Measurements from ENCODE around the gene FRMPD2.
A peak's percentile ranks its signal among the peaks of the same experiment; 100 is the strongest.
"Not testable (repeated sequence)": the region's sequence is repeated elsewhere in the genome, so short reads cannot be mapped to it uniquely, and the experiment has no call there.

The FRMPD2 gene

DNA sequence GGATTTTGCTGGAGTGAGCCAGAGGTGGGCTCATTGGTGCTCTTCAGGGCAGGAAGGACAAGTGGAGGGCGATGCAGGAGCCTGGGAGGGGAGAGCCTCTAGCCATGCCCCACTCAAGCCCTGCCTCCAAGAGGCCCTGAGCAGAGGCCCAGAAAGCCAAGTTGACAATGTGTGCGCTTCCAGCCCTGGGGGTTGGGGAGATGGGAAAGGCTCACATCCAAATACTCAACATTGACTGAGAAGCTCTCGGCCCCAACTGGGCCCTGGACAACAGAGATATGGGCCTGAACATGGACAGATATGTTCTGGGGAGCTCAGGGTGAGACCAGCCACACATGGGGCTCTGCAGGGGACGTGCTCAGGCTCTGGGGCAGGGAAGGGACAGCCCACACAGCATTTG, 39.0 kb downstream of the FRMPD2 start:
- no peak for DNase-seq (ENCODE audit: low read depth in 2 of 3, low spot score in 1 of 3)

DNA sequence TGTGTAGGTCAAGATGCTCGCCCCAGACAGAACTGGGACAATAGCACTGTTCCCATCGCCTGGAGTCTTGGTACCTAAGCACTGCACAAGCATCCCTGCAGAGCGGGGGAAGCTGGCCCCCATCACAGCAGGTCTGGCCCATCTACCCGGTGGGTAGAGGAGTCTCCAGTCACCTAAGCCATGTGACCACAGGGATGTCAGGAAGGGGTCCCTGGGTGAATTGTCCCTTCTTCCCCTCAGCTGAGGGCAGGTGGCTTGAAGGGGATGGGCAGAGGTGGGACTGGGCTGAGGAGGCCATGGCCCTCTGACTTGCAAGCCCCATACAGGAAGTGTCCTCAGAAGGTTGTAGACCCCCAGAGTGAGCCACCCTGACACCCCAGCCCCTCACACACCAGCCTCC, 39.7 kb downstream of the FRMPD2 start:
- DNase-seq (ENCODE audit: low read depth in 2 of 3, low spot score in 1 of 3): no peak

DNA sequence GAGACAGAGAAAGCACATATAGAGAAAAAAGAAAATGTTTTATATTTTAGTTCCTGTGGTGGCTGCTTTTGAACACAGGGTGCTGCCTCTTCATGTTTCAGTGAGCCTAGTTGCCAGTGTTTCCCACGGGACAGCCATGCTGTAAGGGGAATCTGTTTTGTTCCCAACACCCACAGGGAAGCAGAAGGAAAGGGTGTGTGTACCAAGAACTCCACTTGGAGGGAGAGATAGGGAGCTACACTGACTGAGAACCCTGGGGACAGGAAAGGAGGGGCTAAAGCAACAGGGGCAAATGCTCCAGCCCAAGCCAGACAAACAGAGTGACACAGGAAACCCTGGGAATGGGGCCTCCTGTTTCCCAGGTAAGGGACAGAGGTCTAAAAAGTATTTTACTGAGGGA, 40.2 kb downstream of the FRMPD2 start:
- no peak for DNase-seq (ENCODE audit: low read depth in 2 of 3, low spot score in 1 of 3)

DNA sequence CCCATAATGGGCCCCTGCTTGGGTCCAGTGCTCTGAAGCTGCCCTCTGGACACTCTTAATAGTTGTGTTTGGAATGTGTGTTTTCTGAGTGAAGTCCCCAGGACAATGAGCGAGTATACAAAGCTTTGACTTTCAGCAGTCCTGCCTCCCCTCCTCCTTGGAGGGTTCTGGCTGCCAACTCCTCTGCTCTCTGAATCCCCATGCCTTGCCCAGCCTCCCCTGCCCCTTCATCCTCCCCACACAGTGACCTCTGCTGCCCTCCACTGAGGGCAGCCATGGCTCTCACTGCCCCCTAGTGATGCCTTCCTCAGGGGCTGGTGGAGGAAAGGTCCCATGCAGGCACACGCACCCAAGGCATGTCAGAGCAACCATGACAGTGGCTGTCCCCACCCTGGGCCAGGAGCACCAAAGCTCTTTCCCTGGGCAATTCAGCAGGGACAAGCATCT, 40.9 kb downstream of the FRMPD2 start:
- no peak for DNase-seq (ENCODE audit: low read depth in 2 of 3, low spot score in 1 of 3)

DNA sequence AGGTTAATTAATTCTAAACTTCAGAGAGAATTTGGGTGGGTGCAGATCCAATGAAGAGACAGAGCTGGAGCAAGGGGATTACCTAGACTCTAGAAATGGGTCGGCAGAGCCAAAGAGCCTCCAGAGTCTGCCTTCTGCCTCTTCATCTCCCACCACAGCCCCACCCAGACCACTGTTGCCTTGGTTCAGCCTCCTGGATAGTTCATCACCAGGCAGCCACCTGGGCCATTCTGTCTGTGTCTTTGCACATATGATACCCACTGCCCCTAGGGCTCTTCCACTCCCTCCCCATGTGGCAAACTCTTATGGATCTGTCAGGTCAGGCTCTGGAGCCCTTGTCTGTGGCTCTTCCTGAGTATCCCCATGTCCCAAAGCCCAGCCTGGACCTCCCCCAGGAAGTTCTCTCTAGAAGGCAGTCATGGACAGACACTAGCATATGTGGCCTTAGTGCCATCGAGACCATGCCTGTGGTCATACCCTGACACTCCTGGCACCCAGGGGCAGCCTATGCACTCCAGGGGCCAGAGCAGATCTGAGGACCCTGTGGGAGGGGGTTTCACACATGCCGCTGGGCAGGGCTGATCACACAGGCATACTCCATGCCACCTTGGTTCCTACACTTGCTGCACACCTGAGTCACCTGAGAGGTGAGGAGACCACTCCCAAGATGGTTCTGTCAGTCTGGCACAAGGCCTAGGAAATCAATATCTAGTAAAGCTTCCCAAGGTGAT, 41.6 kb downstream of the FRMPD2 start:
- no peak for DNase-seq (ENCODE audit: low read depth in 2 of 3, low spot score in 1 of 3)

DNA sequence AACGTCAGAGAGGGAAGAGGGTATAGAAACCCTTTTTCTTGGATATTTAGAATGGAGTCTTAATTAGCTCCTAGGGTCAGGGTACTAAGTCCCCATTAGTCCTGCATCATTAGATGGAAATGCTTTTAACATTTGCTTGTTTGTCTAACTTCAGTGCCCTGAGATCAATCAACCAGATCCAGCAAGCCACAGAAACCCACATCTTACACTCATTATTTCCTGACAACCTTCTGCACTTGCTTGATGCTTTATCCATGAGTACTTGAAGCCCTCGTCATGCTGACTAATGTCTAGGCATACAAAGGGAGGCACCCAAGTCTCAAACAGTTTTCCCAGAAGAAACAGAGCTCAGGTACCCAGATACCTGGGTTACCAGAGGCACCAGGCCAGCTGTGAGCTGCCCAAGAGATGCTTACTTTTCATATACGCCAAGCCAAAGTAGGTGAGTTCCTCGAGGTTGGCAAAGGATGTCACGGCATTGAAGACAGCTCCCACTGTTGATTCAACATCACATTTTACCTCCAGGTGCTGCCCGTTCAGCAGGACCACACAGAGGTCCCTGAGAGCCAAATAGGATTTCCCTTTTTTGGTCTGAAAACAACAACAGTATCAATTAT, 42.7 kb downstream of the FRMPD2 start:
- DNase-seq (ENCODE audit: low read depth in 2 of 3, low spot score in 1 of 3): no peak

DNA sequence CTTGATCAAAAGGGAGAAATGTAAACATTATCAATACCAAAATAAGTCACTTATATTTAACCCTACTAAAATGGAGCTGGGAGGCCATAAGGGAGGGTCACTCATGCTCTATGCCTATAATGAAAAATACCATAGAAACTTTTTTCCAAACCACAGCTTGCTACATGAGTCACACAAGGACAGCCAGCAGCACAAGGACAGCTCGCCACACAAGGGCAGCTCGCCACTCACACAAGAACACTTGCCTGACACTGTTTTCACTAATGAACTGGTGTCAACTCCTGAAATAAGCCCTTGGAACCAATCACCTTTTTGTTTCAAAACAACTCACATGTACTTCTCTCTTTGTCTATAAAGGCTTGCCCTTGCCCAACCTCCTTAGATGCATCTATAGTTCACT, 43.3 kb downstream of the FRMPD2 start:
- no peak for DNase-seq (ENCODE audit: low read depth in 2 of 3, low spot score in 1 of 3)

DNA sequence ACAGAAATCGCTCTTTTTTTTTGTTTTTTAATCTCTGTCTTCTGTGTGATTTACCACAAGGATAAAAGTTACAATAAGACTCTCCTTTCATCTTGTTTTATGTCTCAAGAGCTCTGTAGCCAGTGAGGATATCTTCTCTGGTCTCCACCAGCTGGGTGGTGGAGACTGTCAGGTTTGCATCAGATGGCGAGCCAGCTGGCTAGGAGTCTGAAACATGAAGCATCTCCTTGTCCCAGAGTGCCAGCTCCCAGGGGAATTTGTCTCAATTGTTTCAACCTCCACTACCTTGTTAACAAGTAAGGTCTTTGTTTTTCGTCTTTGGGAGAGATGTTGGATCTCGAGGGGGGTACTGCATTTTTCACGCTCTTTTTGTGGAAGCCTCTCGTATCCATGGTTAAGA, 47.3 kb downstream of the FRMPD2 start:
- no peak for DNase-seq (ENCODE audit: low read depth in 2 of 3, low spot score in 1 of 3)

DNA sequence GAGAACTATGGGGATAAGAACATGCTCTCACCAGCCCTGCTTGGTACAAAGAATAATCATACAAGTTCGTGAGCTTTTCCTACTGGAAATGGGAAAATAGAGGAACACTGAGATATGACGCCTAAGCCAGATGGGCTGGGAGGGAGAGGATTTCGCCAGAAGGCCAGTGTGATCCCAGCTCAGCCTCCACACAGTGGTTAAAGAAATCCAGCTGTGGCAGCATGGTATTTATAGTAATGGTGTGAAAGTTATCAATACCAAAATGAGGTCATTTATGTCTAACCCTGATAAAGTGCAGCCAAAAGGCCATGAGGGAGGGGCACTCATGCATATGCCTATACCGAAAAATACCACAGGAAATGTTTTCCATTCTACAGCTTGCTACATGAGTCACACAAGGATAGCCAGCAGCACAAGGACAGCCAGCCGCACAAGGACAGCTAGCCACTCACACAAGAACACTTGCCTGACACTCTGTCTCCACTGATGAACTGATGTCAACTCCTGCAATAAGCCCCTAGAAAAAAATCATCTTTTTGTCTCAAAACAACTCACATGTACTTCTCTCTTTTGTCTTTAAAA, 49.4 kb downstream of the FRMPD2 start:
- DNase-seq (ENCODE audit: low read depth in 2 of 3, low spot score in 1 of 3): no peak

DNA sequence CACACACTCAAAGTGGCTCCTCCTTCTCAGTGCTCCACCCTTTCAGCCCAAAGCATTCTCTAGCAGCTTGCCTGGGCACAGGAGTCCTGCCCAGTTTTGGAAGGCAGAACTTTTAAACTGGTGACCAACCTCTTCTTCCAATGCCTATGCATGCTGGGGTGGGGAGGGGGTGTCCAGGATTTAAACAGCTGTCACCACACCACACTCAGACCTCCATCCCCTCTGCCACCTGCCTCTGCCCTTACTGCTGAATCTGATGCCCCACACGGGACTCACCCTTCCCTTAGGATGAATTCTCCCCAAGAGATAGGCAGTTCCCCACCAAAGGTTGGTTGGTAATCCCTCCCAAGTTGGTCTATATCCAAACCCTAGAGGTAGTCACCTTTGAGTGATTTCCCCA, 50.2 kb downstream of the FRMPD2 start:
- DNase-seq (ENCODE audit: low read depth in 2 of 3, low spot score in 1 of 3): no peak

DNA sequence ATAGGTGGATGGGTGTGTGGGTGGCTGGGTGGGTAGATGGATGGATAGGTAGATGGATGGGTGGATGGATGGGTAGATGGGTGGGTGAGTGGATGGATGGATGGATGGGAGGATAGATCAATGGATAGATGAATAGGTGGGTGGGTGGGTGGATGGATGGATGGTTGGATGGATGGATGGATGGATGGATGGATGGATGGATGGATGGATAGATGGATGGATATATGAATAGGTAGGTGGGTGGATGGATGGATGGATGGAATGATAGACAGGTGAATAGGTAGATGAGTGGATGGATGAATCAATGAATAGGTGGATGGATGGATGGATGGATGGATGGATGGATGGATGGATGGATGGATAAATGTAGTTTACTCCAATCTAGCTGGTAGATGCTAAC, 52.7 kb downstream of the FRMPD2 start:
- DNase-seq (ENCODE audit: low read depth in 2 of 3, low spot score in 1 of 3): no peak

DNA sequence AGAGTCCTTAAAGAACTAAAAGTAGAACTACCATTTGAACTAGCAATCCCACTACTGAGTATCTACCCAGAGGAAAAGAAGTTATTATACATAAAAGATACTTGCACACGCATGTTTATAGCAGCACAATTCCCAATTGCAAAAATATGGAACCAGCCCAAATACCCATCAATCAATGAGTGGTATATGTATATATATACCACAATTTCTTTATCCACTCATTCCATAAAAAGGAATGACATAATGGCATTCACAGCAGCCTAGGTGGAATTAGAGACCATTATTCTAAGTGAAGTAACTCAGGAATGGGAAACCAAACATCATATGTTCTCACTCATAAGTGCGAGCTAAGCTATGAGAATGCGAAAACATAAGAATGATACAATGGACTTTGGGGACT, 53.5 kb downstream of the FRMPD2 start:
- not testable (repeated sequence) for DNase-seq (ENCODE audit: low read depth in 2 of 3, low spot score in 1 of 3)

DNA sequence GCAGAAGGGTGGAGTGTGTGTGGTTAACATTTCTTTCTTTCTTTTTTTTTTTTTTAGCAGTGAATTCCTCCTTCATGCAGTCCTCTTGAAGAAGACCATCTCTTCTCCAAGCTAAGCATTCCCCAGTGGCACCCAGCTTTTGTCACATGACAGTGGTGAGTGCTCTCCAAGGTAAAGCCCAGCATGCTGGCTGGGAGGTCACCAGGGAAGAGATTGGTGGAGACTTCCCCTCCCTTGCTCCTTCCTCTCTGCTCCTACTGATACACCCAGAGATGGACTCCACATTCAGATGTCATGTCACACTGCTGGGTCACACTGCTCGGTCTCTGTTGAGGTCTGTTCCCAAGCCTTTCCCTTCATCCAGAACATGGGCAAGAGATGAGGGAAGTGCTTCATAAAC, 55.3 kb downstream of the FRMPD2 start:
- no peak for DNase-seq (ENCODE audit: low read depth in 2 of 3, low spot score in 1 of 3)

DNA sequence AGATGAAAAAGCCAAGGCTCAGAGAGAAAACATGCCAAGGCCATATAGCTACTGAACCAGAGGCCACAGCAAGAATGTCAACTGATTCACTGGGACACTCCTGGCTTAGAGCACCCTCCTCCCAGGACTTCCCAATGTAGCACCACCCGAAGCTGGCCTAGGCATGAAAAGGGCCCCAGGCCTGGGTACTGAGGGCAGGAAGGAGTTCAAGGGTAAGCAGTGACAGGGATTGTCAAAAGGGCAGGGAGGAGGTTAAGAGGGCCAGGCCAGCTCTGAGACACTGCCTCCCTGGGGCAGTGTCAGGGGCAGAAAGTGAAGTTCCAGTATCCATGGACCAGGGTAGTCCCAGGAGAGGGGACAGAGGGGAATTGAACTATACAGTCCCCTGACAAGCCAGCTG, 57.8 kb downstream of the FRMPD2 start:
- DNase-seq (ENCODE audit: low read depth in 2 of 3, low spot score in 1 of 3): no peak

DNA sequence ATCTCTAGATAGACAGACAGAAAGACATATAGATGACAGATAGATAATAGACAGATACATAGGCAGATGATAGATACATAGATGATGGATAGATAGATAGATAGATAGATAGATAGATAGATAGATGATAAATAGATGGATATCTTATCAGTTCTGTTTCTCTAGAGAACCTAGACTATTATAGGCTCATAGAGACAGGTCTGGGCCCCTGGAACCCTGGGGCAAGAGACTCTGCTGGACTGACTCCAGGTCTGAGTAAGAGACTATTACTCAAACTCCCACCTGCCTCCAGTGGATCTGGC, 58.3 kb downstream of the FRMPD2 start:
- DNase-seq (ENCODE audit: low read depth in 2 of 3, low spot score in 1 of 3): no peak

DNA sequence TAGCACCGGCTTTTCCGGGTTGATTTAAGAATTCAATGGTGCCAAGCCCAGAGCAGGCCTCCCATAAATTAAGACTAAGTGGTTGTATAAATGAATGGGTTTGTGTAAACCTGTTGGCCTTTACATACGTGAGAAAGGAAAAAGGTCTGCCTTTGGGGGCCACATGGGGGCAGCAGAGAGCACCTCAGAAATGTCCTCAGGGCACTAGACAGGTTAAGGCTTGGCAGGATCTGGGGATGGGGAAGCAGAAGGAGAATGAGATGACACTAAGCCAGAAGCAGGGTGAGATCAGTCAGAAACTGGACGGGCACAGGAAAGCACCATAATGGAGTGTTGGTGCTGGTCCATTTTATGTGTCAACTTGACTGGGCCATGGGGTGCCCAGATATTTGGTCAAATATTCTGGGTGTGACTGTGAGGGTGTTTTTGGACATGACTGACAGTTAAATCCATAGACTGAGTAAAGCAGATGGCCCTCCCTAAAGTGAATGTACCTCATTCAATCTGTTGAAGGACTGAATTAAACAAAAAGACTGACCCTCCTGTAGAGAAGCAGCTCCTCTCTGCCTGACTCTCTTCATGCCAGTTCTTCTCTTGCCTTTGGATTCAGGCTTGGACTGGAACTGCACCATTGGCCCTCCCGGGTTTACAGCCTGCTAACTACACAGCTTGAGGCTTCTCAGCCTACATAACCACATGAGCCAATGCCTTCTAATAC, 58.9 kb downstream of the FRMPD2 start:
- peak; percentile 21 to 42 (median 24) for DNase-seq (ENCODE audit: low read depth in 2 of 3, low spot score in 1 of 3)

DNA sequence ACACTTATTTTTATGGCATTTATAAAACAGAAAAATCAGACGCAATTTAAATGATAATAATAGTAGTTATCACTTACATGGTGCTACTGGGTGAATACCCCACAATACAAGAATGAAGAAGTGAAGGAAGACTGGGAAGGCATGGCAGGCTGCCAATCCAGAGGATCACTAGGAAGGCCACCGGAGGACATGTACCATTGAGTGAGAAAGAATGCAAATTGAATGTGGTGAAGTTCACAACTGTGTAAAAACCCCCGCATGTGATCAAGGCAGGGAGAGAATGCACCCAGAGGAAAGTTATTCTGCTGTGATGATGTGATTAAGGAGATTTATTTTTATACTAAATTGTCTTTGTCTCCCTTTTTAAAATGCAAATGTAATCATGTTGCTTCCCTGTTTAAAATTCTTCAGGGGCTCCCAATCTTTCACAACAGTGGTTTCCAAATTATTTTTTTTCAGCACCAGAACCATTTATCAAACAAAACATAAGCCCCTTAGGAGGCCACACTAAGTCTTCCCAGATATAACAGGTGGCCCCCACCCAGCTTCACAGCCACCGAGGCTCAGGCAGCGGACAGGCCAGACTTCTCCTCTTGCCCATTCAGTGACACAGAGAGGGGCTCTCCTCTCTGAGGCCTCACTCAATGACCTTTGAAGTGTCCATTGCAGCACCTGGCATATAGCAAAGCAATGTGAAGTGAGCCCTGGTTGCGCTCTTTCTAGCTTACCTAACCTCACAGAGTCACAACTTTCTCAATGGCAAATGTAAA, 59.6 kb downstream of the FRMPD2 start:
- no peak for DNase-seq (ENCODE audit: low read depth in 2 of 3, low spot score in 1 of 3)

DNA sequence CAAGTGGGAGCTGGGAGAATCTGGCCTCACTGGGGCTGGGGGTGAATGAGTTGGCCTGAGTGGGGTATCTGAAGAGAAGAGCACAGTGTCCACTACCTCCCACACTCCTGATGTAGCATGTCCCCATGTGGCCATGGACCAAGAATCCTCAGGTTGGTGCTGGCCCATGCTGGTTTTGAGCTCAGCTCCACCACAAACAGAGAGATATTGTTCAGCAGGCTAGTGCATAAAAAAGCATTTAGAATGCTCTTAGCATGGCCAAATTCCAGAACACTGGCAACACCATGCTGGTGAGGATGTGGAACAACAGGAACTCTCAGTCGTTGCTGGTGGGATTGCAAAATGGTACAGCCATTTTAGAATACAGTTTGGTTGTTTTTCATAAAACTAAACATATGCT, 61.4 kb downstream of the FRMPD2 start:
- DNase-seq (ENCODE audit: low read depth in 2 of 3, low spot score in 1 of 3): no peak

DNA sequence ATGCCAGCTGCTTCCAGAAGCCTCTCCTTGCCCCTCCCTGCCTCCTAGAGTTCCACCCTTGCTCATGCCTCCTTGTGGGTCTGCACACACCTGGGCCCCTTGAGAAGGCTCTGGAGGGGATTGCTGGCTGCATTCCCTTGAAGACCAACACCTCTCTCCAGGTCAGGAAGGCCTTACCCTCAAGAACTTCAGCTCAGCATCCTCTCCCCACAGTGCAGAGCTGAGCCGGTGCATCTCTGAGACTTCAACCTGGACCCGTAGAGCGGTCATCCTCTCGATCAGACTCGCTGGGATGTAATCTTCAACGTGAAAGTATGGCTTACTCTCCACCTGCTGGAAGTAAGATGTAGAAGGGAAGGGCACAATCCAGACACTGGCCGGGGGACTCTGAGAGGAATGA, 62.7 kb downstream of the FRMPD2 start:
- no peak for DNase-seq (ENCODE audit: low read depth in 2 of 3, low spot score in 1 of 3)

DNA sequence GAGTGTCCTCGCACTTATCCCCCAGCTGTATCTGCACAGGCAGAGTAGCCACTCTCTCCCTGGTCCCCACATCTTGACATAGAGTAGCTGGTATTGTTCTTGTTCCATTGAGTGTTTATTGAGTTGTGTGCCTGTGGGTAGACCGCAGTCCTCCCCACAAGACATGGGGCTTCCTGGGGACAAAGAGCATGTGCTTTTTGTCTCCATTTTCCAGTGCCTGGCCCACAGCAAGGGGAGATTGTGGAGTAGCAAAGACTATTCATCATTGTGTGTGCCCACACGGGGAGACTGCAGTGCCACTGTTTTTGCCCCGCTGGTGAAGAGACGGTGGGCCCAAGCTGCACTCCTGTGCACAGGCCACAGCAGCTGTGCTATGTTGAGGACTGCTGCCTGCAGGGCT, 63.5 kb downstream of the FRMPD2 start:
- DNase-seq (ENCODE audit: low read depth in 2 of 3, low spot score in 1 of 3): no peak

DNA sequence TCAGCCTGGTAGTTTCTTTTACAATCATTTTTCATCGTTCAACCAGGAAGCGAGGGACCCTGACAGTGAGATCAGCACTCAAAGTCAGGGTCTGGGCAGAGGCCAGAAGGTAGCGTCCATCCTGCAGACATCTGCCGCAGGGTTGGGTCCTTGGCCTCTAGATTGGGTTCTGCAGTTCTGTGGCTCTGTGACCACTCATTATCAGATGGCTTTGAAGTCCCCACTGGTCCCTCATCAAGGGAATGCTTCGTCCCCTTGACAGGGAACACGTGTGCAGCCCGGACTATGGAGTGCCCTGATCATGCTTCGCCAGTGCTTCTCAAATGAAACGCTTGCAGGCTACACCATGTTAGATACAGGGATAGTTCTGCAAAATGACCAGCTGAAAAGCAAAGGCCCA, 64.1 kb downstream of the FRMPD2 start:
- DNase-seq (ENCODE audit: low read depth in 2 of 3, low spot score in 1 of 3): no peak

DNA sequence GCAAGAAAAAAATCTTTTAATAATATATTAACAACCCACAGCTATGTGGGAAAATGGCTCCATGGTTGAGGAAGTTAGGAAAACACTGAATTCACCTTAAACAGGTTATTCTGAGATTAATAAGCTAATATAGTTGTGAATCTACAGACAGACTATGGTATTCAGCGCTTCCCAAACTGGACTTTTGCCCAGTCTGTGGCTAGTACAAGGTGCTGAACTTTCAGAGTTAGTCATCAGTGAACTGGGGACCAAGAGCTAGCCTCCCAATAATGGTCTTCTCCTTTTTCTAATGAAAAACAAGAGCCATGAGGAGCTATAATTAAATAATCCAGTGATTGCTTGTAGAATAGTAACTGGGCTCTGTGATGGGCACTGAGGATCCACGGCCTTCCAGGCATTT, 65.3 kb downstream of the FRMPD2 start:
- no peak for DNase-seq (ENCODE audit: low read depth in 2 of 3, low spot score in 1 of 3)
